GM12801 (cell line): ENCODE measurements around the gene CDKN2D.

Experiments used
- TF ChIP-seq, protein P1 (sequence below): IDR thresholded peaks from one replicate; pipeline ENCODE4 v1.5.1; 2011; ENCODE audit warnings: control low read depth; ENCODE audit not compliant: insufficient read length; ENCODE audit errors: extremely low read depth

CDKN2D gene

DNA sequence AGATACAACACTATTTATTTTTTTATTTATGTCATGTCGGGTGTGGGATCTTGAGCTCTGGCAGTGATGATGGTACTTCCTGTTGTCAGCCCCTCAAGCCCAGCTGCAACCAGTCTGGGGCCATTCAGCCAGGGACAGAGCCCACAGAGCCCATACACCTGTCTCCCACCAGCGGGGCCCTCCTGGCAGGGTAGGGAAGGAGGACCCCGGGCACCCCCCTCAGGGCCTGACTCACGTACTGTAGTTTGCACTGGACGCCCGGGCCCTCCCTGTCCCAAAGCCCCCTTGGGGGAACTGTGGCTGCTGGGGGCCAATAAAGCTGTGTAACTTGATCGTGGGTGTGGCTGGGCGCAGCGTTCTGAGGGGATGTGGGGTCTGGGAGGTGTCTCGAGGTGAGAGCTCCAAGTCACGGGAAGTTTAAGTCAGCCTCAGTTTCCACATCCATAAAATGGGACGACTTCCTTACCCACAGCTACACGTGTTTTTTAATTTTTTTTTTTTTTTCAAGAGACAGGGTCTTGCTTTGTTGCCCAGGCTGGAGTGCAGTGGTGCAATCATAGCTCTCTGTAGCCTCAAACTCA, 15.6 kb downstream of the CDKN2D start:
- TF ChIP-seq, protein P1, sequence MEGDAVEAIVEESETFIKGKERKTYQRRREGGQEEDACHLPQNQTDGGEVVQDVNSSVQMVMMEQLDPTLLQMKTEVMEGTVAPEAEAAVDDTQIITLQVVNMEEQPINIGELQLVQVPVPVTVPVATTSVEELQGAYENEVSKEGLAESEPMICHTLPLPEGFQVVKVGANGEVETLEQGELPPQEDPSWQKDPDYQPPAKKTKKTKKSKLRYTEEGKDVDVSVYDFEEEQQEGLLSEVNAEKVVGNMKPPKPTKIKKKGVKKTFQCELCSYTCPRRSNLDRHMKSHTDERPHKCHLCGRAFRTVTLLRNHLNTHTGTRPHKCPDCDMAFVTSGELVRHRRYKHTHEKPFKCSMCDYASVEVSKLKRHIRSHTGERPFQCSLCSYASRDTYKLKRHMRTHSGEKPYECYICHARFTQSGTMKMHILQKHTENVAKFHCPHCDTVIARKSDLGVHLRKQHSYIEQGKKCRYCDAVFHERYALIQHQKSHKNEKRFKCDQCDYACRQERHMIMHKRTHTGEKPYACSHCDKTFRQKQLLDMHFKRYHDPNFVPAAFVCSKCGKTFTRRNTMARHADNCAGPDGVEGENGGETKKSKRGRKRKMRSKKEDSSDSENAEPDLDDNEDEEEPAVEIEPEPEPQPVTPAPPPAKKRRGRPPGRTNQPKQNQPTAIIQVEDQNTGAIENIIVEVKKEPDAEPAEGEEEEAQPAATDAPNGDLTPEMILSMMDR, result no peak

- TF ChIP-seq, protein P1, result no peak
Measured at GRCh38 chr19:10552510-10553053, 16.2 kb downstream of the CDKN2D start.

DNA sequence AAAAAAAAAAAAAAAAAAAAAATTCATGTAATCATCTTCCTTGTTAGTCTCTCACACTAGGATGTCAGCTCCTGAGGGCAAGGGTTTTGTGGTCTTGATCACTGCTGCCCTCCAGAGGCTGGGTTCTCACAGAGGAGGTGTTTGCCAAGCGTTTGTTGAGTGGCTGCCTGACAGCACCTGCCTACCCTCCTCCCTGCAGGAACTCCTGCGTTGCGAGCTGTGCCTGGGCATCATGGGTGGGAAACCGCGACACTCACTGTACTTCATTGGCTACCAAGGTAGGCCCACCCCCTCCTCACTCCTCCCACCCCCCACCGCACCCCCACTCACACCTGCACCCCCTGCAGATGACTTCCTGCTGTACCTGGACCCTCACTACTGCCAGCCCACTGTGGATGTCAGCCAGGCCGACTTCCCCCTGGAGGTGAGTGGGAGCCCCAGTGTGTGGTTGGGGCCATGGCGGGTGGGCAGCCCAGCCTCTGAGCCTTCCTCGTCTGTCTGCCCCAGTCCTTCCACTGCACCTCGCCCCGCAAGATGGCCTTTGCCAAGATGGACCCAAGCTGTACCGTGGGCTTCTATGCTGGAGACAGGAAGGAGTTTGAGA, 17.0 kb downstream of the CDKN2D start:
- TF ChIP-seq, protein P1, result no peak

GRCh38 chr19:10550336-10550735, 18.4 kb downstream of the CDKN2D start:
- TF ChIP-seq, protein P1, result no peak

GRCh38 chr19:10549733-10550132, 19.0 kb downstream of the CDKN2D start:
- TF ChIP-seq, protein P1, result no peak

GRCh38 chr19:10548746-10549276, 20.0 kb downstream of the CDKN2D start:
- TF ChIP-seq, protein P1, result no peak

- TF ChIP-seq, protein P1, result no peak
Measured at GRCh38 chr19:10546817-10547216, 22.0 kb downstream of the CDKN2D start.
